Epithelial cell of prostate (primary cell): ENCODE measurements around the gene LY86.

Source experiments
- DNase-seq: peaks from one replicate; pipeline ENCODE4 v3.0.0-alpha.2; 2011; ENCODE audit warnings: low read depth, low spot score
- H3K27ac ChIP-seq: fragments of 450-650 bp; 2 replicates; pipeline ENCODE4 v1.5.1; 2017; ENCODE audit warnings: mild to moderate bottlenecking

LY86 gene

GRCh38 chr6:6588064-6588923, at the start of gene LY86:
LY86 (plus strand) TSS chr6:6588720; CDS start chr6:6588735, 15 bp downstream.
- H3K27ac ChIP-seq: no peak within 1 kb of the TSS
- no peak for DNase-seq

- H3K27ac ChIP-seq: no peak overlapping the region
- no peak for DNase-seq
These were observed 49.5 kb upstream of the LY86 start for GRCh38 chr6:6539036-6539435.

- DNase-seq: no peak
- H3K27ac ChIP-seq: no peak overlapping the region
These were observed 46.2 kb upstream of the LY86 start for GRCh38 chr6:6542357-6542756.

GRCh38 chr6:6543181-6543879, 45.2 kb upstream of the LY86 start:
- no peak for DNase-seq
- H3K27ac ChIP-seq: no peak overlapping the region

- H3K27ac ChIP-seq: no peak overlapping the region
- DNase-seq: no peak
These were observed 42.8 kb upstream of the LY86 start for GRCh38 chr6:6545616-6546317.

DNA sequence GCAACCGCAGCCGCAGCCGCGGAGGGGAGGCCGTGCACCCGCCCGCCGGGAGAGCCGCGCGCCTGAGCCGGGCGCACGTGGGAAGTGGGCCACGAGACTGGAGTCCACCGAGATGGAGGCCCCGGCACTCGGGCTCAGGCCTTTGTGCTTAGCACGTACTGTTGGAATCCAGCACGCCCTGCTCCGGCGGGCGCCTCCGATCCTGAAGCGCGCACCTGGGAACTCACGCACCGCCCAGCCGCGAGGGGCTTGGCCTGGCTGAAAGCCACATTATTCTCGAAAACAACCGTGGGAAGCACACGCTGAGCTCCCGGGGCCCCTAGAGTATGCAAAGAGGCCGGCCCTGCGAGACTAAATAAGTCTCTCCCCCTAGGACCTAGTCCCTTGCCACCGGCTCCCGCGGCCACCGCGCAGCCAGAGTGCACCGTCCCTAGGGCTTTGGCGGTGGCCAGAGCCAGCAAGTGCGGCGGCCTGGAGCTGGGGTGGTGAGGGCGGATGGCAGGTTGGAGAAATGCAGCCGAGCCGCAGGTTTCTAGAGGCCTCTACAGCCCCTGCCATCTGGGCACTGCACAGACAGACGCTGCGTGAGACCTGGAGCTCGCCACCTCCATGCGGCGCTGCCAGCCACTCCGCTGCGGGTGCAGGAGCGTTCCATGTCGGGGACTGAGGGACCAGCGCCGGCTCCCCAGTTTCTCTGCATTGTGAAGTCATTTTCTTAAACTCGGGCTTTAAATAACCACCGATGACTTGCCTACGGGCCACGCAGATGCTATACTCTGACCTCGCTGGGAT, 42.0 kb upstream of the LY86 start:
- H3K27ac ChIP-seq: no peak overlapping the region
- no peak for DNase-seq

DNA sequence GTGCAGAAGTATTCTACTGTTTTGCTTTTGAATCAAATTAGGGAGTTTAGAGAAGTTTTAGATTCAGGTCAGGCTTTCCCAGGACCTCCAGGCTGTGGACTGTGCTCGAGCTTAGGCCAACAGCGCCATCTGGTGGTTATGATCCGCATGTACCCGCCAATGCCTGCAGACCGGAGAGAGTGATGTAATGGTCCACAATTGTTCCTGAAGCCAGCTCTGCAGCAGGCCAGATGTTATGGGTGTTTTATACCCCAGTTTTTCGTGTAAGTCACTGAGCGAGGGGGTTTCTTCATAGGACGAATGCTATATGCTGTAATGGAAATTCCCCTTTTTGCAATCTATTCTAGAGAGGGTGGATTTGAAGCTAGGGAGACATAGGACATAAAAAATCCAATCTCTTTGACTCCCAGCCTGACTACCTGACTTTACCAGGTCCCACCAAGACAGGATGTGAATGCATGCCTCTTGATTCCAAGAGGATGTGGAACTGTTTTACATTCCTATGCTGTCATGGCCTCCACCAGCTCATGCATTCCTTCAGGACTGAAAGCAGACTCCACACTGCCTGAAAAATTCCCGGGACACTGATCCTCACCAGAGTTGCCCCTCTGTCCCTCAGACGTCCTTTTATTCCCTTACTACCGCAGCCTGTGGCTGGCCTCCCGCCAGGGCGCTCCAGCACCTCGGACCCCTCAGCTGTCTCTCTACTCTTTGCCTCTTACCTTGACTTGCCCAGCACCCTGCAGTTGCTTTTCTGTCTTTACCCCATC, 41.2 kb upstream of the LY86 start:
- H3K27ac ChIP-seq: no peak overlapping the region
- DNase-seq: peak; percentile 24

DNA sequence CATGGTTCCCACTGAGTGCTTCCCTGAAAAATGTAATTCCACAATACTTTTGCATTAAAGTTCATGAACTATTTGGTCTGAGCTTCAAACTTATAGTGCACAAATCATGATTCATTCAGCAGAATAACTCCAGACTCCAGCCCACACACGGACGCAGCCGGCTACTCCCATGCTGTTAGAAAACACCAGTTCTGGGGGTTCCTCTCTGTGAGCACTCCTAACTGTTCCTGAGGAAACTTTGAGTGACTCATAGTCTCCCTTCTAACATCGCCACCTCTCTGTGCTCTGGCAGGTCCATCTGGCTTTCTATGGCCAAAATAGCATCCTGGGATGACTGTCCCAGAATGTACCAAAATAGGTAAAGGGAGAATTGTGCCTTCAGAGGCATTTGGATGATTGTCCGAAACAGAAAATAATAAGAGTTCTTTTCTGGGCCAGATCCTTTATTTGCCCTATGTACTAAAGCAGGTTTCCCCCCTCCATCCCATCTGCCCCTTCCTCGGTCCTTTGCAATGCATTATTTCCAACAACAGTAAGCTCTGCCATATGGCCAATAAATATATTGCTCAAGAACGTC, 32.3 kb upstream of the LY86 start:
- H3K27ac ChIP-seq: no peak overlapping the region
- no peak for DNase-seq

DNA sequence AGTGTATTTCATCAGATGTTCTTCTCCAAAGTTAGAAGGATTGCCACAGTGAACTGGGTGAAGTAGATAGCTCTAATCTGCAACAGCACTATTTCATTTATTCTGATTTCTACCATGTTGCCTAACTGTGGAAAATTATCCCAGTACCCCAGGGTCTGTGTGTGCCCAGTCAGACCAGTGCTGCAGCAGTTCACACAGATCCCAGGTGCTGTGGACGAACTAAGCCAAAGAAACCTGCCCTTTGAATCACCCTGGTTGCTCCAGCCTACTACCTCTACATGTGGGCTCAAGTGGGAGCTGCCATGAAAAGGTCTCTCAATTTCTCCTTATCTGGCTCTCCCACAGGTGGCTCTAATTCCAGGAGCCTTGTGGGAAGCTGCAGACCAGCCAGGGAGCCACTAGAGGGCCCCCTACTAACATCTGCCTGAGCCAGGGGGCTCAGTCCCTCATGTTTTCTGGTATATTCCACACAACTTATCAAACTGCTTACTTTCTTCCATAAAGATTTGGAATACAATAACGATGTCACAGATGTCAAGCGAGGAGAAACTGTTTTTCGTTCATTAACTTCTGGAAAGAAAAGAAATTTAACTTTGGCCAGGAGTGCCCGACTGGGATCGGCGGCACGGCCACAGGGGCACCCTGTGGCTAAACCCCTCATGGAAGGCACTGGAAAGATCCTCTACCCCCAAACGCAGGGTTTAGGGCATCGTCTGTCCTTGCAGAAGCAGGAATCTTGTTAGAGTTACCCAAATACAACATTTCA, 31.6 kb upstream of the LY86 start:
- no peak for DNase-seq

DNA sequence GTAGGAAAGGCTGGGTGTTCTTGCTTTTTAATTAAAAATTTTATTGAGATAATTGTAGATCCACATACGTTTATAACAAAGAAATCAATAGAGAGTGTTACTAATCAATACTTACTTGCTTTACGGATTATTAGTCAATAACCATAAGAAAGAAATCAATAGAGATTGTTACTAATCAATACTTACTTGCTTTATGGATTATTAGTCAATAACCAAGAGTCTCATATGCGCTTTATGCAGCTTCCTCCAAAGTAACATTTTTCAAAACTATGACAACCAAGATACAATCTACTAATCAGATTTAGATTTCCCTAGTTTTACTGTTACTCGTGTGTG, 31.0 kb upstream of the LY86 start:
- H3K27ac ChIP-seq: peak overlapping the region; percentile 30
- DNase-seq: no peak

More for the DNA sequence above, 31.6 kb upstream of the LY86 start:
- no peak overlapping the region for H3K27ac ChIP-seq

- H3K27ac ChIP-seq: peak overlapping the region; percentile 30
- peak; percentile 20 for DNase-seq
These were observed 30.6 kb upstream of the LY86 start for GRCh38 chr6:6557886-6558285.

DNA sequence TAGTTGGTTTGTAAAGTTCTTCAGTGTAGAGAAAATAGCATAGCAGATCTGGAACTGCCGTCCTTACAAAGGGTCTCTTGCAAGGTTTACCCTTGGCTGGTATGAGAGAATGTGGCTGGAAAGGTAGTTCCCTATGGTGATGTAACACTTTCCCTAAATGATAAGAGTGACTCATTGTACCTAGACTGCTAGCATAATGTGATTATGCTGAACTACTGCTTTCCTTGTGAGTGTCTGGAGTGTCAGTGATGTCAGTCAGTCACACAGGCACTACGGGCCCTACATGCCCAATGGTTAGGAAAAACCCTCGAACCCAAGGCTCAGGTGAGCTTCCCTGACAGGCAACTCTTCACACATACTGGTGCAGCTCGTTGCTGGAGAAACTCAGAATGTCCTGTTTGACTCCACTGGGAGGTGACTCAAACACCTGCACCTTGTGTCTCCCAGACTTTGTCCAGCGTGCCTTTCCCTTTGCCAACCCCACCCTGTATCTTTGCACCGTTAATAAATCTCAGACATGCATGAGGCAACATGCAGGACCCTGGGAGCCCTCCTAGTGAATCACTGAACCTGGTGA, 28.4 kb upstream of the LY86 start:
- DNase-seq: no peak
- H3K27ac ChIP-seq: no peak overlapping the region

DNA sequence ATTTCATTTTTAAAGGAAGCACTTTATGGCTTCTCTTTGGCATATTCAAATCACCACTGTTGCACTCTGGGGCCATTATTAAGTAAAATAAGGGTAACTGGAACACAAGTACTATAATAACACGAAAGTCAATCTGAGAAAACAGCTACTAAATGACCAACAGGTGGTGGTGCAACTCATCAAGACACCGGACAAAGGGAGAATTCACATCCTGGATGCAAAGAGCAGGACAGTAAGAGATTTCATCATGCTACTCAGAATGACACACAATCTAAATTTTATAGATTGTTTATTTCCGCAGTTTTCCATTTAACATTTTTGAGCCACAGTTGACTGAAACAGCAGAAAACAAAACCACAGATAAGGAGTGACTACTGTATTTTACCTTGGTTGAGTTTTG, 27.6 kb upstream of the LY86 start:
- no peak for DNase-seq
- H3K27ac ChIP-seq: no peak overlapping the region

GRCh38 chr6:6564154-6564553, 24.4 kb upstream of the LY86 start:
- DNase-seq: no peak
- no peak overlapping the region for H3K27ac ChIP-seq

GRCh38 chr6:6565069-6565468, 23.5 kb upstream of the LY86 start:
- H3K27ac ChIP-seq: no peak overlapping the region

GRCh38 chr6:6565488-6565887, 23.0 kb upstream of the LY86 start:
- no peak for DNase-seq
- no peak overlapping the region for H3K27ac ChIP-seq

More at GRCh38 chr6:6565069-6565468, 23.5 kb upstream of the LY86 start:
- DNase-seq: no peak

GRCh38 chr6:6566766-6567165, 21.8 kb upstream of the LY86 start:
- no peak overlapping the region for H3K27ac ChIP-seq
- DNase-seq: no peak
